Activated CD4-positive, alpha-beta memory T cell treated with anti-CD3 and anti-CD28 coated beads, Interleukin-2, amount 10 ng/mL, durations not matched to agents 7 days and 5 days (primary cell): ENCODE results near the gene JAKMIP1. TPM values are rescaled to one million over a fixed set of nuclear protein-coding genes. Genes with fewer than 3 reads are reported as not detected.

Experiments
- CTCF ChIA-PET: fragments of 350-600 bp; sonication (Branson Sonifier 250); formaldehyde crosslinking; loops from one replicate; lab custom pipeline; 2021; ENCODE audit warnings: antibody characterized with exemption, inconsistent platforms; lab: Charles Lee
- POLR2A ChIA-PET: fragments of 350-600 bp; sonication (Branson Sonifier 250); formaldehyde crosslinking; loops from one replicate; lab custom pipeline; 2021; ENCODE audit warnings: antibody characterized with exemption; lab: Charles Lee
- DNase-seq: peaks from one replicate; pipeline ENCODE4 v3.0.0-alpha.2; 2020
- H3K27ac Mint-ChIP-seq: one replicate; pipeline ENCODE4 v1.8.0; 2021; ENCODE audit warnings: mild to moderate bottlenecking, mixed read lengths
- H3K27me3 Mint-ChIP-seq: one replicate; pipeline ENCODE4 v1.8.0; 2021; ENCODE audit warnings: mixed read lengths
- H3K36me3 Mint-ChIP-seq: one replicate; pipeline ENCODE4 v1.8.0; 2021; ENCODE audit warnings: low read depth, mixed read lengths
- H3K4me1 Mint-ChIP-seq: one replicate; pipeline ENCODE4 v1.8.0; 2021; ENCODE audit warnings: mixed read lengths
- H3K4me3 Mint-ChIP-seq: one replicate; pipeline ENCODE4 v1.8.0; 2021; ENCODE audit warnings: mild to moderate bottlenecking, mixed read lengths
- H3K9me3 Mint-ChIP-seq: one replicate; pipeline ENCODE4 v1.8.0; 2021; ENCODE audit warnings: mixed read lengths
- total RNA-seq, 2 experiments: library from RNA; stranded (reverse); gene quantifications; one replicate each; pipeline ENCODE4 v1.2.3, GENCODE V29; 2021

The JAKMIP1 gene
- total RNA-seq, 2 experiments from 2014 or later, result 43.8 to 44.4 TPM

- Mint-ChIP-seq H3K4me3 (no peak overlapping the region), H3K27me3 (no peaks in the 10 kb centered on the region), H3K4me1 (peaks cover 45% of the 10 kb centered on the region), H3K27ac (peak overlapping the region; percentile 29), H3K9me3 (no peaks in the 10 kb centered on the region), H3K36me3 (peaks cover 42% of the 10 kb centered on the region)
- ChIA-PET POLR2A (no interaction called here), CTCF (no interaction called here)
- DNase-seq, result no peak
Observed at GRCh38 chr4:6115746-6116586, 84.4 kb downstream of the JAKMIP1 start.

- peak overlapping the region; percentile 29 for H3K27ac Mint-ChIP-seq
- H3K4me1 Mint-ChIP-seq, result peaks cover 45% of the 10 kb centered on the region
- H3K36me3 Mint-ChIP-seq, result peaks cover 45% of the 10 kb centered on the region
- ChIA-PET POLR2A (interaction anchor here (1.1 kb wide), 2 partner anchors 20 to 85 kb away, joined by 3 to 4 read pairs; partner anchors contain the start of gene JAKMIP1), CTCF (no interaction called here)
- H3K9me3 Mint-ChIP-seq, result no peaks in the 10 kb centered on the region
- DNase-seq, result no peak
- no peak overlapping the region for H3K4me3 Mint-ChIP-seq
- no peaks in the 10 kb centered on the region for H3K27me3 Mint-ChIP-seq
Observed at GRCh38 chr4:6115342-6115741, 85.0 kb downstream of the JAKMIP1 start.

DNA sequence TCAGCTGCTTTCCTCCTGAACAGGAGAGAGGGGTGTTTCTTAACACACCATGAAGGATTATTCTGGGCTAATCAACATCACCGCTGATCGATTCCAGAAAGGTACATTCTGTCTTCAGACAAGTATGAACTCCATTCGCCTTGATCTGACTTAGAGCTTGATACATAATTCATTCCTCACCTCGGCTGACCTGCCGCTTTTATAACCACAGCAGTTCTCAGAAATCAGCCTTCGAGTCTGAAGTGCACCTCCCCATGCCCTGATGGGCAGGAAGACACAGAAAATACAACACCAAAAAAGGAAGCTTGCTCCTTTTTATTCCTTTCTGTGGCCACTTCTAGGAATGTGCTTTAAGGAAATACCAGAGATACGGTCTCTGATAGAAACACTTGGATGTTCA, 85.7 kb downstream of the JAKMIP1 start:
- Mint-ChIP-seq H3K27ac (peak overlapping the region; percentile 67), H3K27me3 (no peaks in the 10 kb centered on the region), H3K9me3 (no peaks in the 10 kb centered on the region), H3K36me3 (peaks cover 45% of the 10 kb centered on the region), H3K4me1 (peaks cover 39% of the 10 kb centered on the region), H3K4me3 (no peak overlapping the region)
- POLR2A ChIA-PET, result interaction anchor here (0.8 to 1.2 kb wide), 5 partner anchors 12 to 85 kb away, joined by 3 to 4 read pairs (median 3); partner anchors contain the start of gene JAKMIP1
- no peak for DNase-seq
- CTCF ChIA-PET, result interaction anchor here (1.0 to 1.2 kb wide), 2 partner anchors 19 to 66 kb away, joined by 3 read pairs; no protein-coding TSS in a partner anchor

GRCh38 chr4:6114181-6114580, 86.2 kb downstream of the JAKMIP1 start:
- CTCF ChIA-PET, result interaction anchor here (1.0 to 1.2 kb wide), 2 partner anchors 20 to 66 kb away, joined by 3 read pairs; no protein-coding TSS in a partner anchor

GRCh38 chr4:6113641-6114040, 86.7 kb downstream of the JAKMIP1 start:
- ChIA-PET POLR2A (interaction anchor here (1.2 kb wide), 1 partner anchor 58 kb away, joined by 3 read pairs; no protein-coding TSS in a partner anchor), CTCF (interaction anchor here (1.2 kb wide), 1 partner anchor 67 kb away, joined by 3 read pairs; no protein-coding TSS in a partner anchor)
- Mint-ChIP-seq H3K27ac (peak overlapping the region; percentile 29), H3K9me3 (no peaks in the 10 kb centered on the region), H3K36me3 (peaks cover 42% of the 10 kb centered on the region), H3K27me3 (no peaks in the 10 kb centered on the region), H3K4me3 (no peak overlapping the region), H3K4me1 (peaks cover 32% of the 10 kb centered on the region)
- DNase-seq, result no peak

More at GRCh38 chr4:6114181-6114580, 86.2 kb downstream of the JAKMIP1 start:
- no peaks in the 10 kb centered on the region for H3K27me3 Mint-ChIP-seq
- no peaks in the 10 kb centered on the region for H3K9me3 Mint-ChIP-seq
- POLR2A ChIA-PET, result interaction anchor here (0.8 to 1.2 kb wide), 5 partner anchors 12 to 86 kb away, joined by 3 to 4 read pairs (median 3); partner anchors contain the start of gene JAKMIP1
- peaks cover 42% of the 10 kb centered on the region for H3K36me3 Mint-ChIP-seq
- peaks cover 36% of the 10 kb centered on the region for H3K4me1 Mint-ChIP-seq
- H3K27ac Mint-ChIP-seq, result peak overlapping the region; percentile 29
- DNase-seq, result no peak
- H3K4me3 Mint-ChIP-seq, result no peak overlapping the region

DNA sequence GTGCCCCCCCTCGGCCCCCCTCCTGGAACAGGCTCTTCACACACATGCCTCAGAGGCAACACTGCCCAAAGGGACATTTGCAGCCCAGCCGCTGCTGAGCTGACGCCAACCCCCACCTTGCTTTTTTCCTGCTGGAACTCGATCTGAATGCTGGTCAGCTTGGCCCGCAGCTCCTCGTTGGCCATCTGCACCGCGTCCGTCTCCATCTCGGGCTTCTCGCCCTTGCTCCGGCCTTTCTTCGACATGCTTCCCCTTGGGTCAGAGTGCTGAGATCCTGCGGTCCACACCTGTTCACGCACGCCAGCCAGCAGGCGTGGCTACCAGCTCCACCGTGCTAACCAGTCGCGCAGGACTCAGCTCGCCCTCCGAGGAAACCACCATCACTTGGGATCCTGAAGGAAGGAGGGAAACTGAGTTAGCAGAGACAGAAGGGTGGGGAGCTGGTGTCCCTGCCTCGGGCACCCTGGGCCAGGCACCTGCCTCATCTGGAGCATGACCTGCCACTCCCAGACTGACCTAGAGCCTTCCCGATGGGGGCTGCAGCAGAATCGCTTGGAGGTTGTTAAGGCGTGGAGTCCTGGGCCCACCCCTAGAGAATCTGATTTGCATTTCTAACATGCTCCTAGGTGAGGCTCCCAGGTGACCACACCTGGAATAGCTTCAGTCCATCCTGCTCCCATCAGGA, 87.6 kb downstream of the JAKMIP1 start:
- CTCF ChIA-PET, result interaction anchor here (0.6 to 1.2 kb wide), 3 partner anchors 36 to 221 kb away, joined by 3 read pairs; no protein-coding TSS in a partner anchor
- POLR2A ChIA-PET, result interaction anchor here (1.7 kb wide), 1 partner anchor 67 kb away, joined by 6 read pairs; no protein-coding TSS in a partner anchor
- no peaks in the 10 kb centered on the region for H3K9me3 Mint-ChIP-seq
- no peaks in the 10 kb centered on the region for H3K27me3 Mint-ChIP-seq
- H3K4me1 Mint-ChIP-seq, result peaks cover 31% of the 10 kb centered on the region
- peaks cover 41% of the 10 kb centered on the region for H3K36me3 Mint-ChIP-seq
- no peak for DNase-seq
- H3K4me3 Mint-ChIP-seq, result no peak overlapping the region
- H3K27ac Mint-ChIP-seq, result no peak overlapping the region

GRCh38 chr4:6111354-6111960, 88.9 kb downstream of the JAKMIP1 start:
- peaks cover 46% of the 10 kb centered on the region for H3K36me3 Mint-ChIP-seq
- no peaks in the 10 kb centered on the region for H3K9me3 Mint-ChIP-seq
- CTCF ChIA-PET, result interaction anchor here (1.3 to 1.4 kb wide), 2 partner anchors 13 to 138 kb away, joined by 3 read pairs; no protein-coding TSS in a partner anchor
- no peak overlapping the region for H3K27ac Mint-ChIP-seq
- POLR2A ChIA-PET, result interaction anchor here (0.7 to 1.7 kb wide), 2 partner anchors 68 to 69 kb away, joined by 3 to 6 read pairs; no protein-coding TSS in a partner anchor
- DNase-seq, result no peak
- peaks cover 26% of the 10 kb centered on the region for H3K4me1 Mint-ChIP-seq
- no peak overlapping the region for H3K4me3 Mint-ChIP-seq
- no peaks in the 10 kb centered on the region for H3K27me3 Mint-ChIP-seq

- Mint-ChIP-seq H3K27ac (no peak overlapping the region), H3K27me3 (no peaks in the 10 kb centered on the region), H3K36me3 (peaks cover 52% of the 10 kb centered on the region), H3K4me1 (peaks cover 24% of the 10 kb centered on the region), H3K9me3 (no peaks in the 10 kb centered on the region), H3K4me3 (no peak overlapping the region)
- ChIA-PET POLR2A (interaction anchor here (0.7 to 1.7 kb wide), 2 partner anchors 69 to 70 kb away, joined by 3 to 6 read pairs; no protein-coding TSS in a partner anchor), CTCF (interaction anchor here (1.3 to 1.4 kb wide), 2 partner anchors 14 to 139 kb away, joined by 3 read pairs; no protein-coding TSS in a partner anchor)
- no peak for DNase-seq
Observed at GRCh38 chr4:6110681-6111353, 89.5 kb downstream of the JAKMIP1 start.

DNA sequence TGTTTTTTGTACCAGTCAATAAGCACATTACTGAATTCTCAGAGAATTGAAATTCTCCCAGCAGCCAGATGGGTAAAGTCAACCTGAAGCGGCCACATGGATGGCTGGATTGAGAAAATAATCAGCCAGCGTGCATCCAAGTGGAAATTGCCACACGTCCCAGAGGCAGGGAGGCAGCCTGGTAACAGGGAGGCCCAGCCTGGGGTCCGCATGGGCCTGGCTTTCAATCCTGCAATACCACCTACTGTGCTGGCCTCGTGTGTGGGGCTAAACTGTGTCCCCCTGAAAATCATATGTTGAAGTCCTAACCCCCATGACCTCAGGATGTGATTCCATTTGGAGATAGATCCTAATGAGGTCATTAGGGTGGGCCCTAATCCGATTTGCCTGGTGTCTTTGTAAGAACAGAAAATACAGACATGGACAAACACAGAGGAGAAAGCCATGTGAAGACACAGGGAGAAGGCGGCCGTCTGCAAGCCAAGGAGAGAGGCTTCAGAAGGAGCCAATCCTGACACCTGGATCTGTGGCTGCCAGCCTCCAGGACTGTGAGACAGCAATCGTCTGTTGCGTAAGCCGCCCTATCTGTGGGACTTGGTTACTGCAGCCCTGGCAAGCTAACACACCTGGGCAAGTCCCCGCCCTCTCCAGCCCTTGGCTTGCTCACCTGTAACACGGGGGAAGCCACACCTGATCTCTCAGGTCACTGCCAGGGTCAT, 90.3 kb downstream of the JAKMIP1 start:
- Mint-ChIP-seq H3K27ac (no peak overlapping the region), H3K4me1 (peaks cover 18% of the 10 kb centered on the region), H3K4me3 (no peak overlapping the region), H3K36me3 (peaks cover 52% of the 10 kb centered on the region), H3K9me3 (no peaks in the 10 kb centered on the region), H3K27me3 (no peaks in the 10 kb centered on the region)
- CTCF ChIA-PET, result interaction anchor here (1.3 to 1.4 kb wide), 2 partner anchors 15 to 140 kb away, joined by 3 read pairs; no protein-coding TSS in a partner anchor
- POLR2A ChIA-PET, result no interaction called here
- DNase-seq, result no peak

DNA sequence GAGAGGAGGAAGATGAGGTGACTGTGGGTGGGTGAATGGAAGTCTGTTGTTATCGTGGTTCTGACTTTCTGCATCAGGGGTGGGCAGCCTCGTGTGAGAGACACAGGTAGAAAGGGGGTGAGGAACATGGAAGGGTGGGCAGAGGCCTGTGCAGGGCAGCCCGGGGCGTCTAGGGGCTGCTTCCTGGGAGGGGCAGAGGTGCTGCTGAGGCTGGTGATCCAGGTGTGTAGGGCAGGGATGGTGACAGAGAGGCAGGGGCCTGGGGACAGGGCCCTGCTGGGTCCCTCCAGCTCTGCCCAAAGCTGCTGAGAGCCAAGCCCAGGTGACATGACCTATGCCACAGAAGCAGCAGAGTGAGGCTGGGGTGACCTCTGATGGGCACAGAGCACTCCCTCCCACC, 92.5 kb downstream of the JAKMIP1 start:
- Mint-ChIP-seq H3K27me3 (no peaks in the 10 kb centered on the region), H3K36me3 (peaks cover 58% of the 10 kb centered on the region), H3K9me3 (no peaks in the 10 kb centered on the region), H3K4me1 (peaks cover 1% of the 10 kb centered on the region), H3K27ac (no peak overlapping the region), H3K4me3 (no peak overlapping the region)
- POLR2A ChIA-PET, result interaction anchor here (0.9 kb wide), 1 partner anchor 11 kb away, joined by 3 read pairs; no protein-coding TSS in a partner anchor
- DNase-seq, result no peak
- CTCF ChIA-PET, result no interaction called here

- no peak overlapping the region for H3K27ac Mint-ChIP-seq
- CTCF ChIA-PET, result no interaction called here
- H3K4me3 Mint-ChIP-seq, result no peak overlapping the region
Observed at GRCh38 chr4:6107114-6107791, 93.1 kb downstream of the JAKMIP1 start.

More at GRCh38 chr4:6107114-6107791, 93.1 kb downstream of the JAKMIP1 start:
- Mint-ChIP-seq H3K36me3 (peaks cover 55% of the 10 kb centered on the region), H3K4me1 (peaks cover 1% of the 10 kb centered on the region), H3K9me3 (no peaks in the 10 kb centered on the region), H3K27me3 (no peaks in the 10 kb centered on the region)
- POLR2A ChIA-PET, result interaction anchor here (0.9 kb wide), 1 partner anchor 10 kb away, joined by 3 read pairs; no protein-coding TSS in a partner anchor
- DNase-seq, result no peak
